Bronchial smooth muscle cell (primary cell): Measurements from ENCODE around the gene HMX3. TPM values are rescaled to one million over a fixed set of nuclear protein-coding genes. Genes with fewer than 3 reads are reported as not detected.

Experiments used
- total RNA-seq: library from RNA; depleted of rRNA; stranded (reverse); fragments of >200 nt; gene quantifications from 2 replicates; pipeline ENCODE4 v1.2.1, GENCODE V29; 2014

The HMX3 gene
- 0.16 TPM in 1 of 2 replicates, not detected in the other for total RNA-seq

DNA sequence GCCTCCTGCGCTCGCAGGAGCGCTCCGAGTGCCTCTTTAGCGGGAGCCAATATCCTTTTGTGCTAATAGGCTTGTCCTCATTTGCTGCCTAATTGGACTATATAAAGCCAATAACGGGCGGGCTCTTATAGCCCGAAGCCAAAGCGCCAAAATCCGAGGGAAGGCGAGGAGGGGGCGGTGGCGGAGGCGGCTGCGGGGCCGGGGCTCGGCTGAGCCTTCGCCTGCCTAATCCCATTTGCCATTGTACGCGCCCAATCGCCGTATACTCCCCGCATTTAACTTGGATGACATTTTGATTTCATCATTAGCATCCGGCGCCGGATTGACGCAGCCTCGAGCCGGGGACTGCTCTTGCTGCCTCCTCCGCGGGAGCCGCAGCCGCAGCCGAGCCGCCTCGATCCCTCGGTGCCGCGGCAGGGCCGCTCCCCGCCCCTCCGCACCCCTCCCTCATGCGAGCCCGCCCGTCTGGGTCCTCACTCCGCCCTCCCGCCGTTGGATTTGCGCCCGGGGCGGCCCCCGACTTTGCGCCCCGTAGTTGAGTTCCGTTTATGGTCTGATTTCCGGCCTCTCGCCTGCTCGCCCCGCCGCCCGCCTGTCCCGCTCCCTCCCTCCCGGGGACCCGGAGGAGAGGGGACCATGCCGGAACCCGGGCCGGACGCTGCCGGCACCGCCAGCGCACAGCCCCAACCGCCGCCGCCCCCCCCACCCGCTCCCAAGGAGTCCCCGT, at the start of gene HMX3:
Gene HMX3 (plus strand): TSS at position 556 of the 727 bp plus-strand sequence. CDS start 81 bp downstream, at position 637.

DNA sequence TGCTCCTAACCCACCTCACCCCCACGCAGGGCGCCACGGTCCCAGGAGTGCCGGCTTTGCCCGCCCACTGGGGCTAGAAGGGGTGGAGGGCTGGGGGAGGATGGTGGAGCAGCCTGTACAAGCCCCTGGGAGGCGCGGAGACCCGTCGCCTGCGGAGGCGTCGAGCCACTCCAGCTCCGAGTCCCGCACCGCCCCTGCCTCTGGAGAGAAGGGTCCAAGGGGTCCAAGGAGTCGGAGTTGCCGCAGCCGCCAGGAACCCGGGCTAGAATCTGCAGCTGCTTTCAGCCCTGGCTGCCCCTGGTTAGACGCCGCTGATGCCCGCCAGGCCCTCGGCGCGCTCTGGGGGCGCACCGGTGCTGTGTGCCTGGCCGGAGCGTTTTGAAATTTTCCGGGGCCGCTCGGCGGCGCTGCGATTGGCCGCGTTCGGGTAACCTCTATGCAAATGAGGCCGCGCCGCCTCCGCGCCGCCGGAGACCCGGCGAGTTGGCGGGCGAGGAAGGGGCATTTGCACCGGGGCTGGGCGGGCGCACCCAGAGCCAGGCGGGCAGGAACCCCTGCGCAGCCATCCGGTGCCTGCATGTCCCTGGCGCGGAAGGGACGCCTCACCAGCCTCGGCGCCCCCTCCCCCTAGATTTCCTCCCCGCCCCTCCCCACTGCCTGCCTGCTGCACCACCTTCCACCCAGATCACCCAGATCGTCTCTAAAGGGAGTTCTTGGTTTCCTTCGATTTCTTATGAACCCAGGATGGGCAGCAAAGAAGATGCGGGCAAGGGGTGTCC, 12.1 kb downstream of the HMX3 start, which contains the start of gene HMX2:
Gene HMX2 (plus strand): TSS at position 502 of the 779 bp plus-strand sequence. CDS start 243 bp downstream, at position 745.

DNA sequence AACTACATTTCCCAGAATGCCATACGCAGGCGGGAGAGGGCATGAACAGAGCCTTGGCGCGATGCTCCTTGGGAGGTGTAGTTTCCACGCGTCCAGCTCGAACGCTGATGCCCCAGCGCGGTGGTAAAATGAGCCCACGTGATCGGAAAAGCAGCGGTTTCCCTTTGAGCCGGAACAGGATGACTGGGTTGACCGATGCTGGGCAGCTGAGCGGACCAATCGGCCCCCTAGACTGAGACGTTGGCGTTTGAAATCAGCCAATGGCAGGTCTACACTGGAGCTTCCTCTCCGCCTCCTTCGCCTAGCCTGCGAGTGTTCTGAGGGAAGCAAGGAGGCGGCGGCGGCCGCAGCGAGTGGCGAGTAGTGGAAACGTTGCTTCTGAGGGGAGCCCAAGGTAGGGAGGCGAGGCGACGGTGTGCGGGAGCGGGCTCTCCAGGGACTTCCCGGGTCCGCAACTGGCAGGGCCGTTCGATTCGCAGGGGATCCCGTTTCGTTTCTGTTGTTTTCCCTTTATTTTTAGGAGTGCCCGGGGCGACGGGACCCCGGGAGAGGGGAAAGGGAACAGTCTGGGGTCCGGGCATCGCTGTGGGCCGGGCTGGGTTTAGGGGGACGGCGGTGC, 18.4 kb downstream of the HMX3 start, which contains the start of gene BUB3:
Gene BUB3 (plus strand): TSS at position 311 of the 619 bp plus-strand sequence. CDS start 516 bp downstream, outside the sequence.

Other genes starting within 250 kb of the HMX3 start
- gene FAM24A, start 225.4 kb upstream of the HMX3 start, total RNA-seq: not detected in 2 replicates
- 11.2 and 11.5 TPM in 2 replicates for gene C10orf88, start 181.7 kb upstream of the HMX3 start, total RNA-seq
- 6.1 and 7.3 TPM in 2 replicates for gene PSTK, start 155.6 kb upstream of the HMX3 start, total RNA-seq
- gene IKZF5, start 127.2 kb upstream of the HMX3 start, total RNA-seq: 1.2 and 2.2 TPM in 2 replicates
- gene ACADSB, start 127.0 kb upstream of the HMX3 start, total RNA-seq: 4.4 and 7.1 TPM in 2 replicates
- gene HMX2, start 12.2 kb downstream of the HMX3 start, total RNA-seq: not detected in 2 replicates
- 106 and 141 TPM in 2 replicates for gene BUB3, start 18.4 kb downstream of the HMX3 start, total RNA-seq